H9 (cell line): ENCODE measurements around the gene FJX1. TPM values are rescaled to one million over a fixed set of nuclear protein-coding genes. Genes with fewer than 3 reads are reported as not detected.

Source experiments
- DNase-seq: peaks from one replicate; pipeline ENCODE4 v3.0.0-alpha.2; 2017
- H2AFZ ChIP-seq: one replicate; pipeline ENCODE4 v1.6.1; 2013; ENCODE audit warnings: mild to moderate bottlenecking, low read length, control low read depth, moderate library complexity
- H2AK5ac ChIP-seq: 2 replicates; pipeline ENCODE4 v1.6.1; 2013; ENCODE audit warnings: low read length, control low read depth, mixed read lengths; ENCODE audit not compliant: insufficient read length
- H2BK120ac ChIP-seq: one replicate; pipeline ENCODE4 v1.6.1; 2013; ENCODE audit warnings: low read depth, mild to moderate bottlenecking, low read length, control low read depth, inconsistent platforms; ENCODE audit not compliant: poor library complexity, severe bottlenecking
- H2BK12ac ChIP-seq: 2 replicates; pipeline ENCODE4 v1.6.1; 2013; ENCODE audit warnings: low read length, control low read depth, mixed read lengths, low read depth; ENCODE audit not compliant: insufficient read length
- H2BK15ac ChIP-seq: 2 replicates; pipeline ENCODE4 v1.6.1; 2013; ENCODE audit warnings: low read depth, low read length, control low read depth
- H2BK20ac ChIP-seq: one replicate; pipeline ENCODE4 v1.6.1; 2013; ENCODE audit warnings: low read depth, mild to moderate bottlenecking, low read length, control low read depth, inconsistent platforms; ENCODE audit not compliant: poor library complexity, severe bottlenecking
- H2BK5ac ChIP-seq: 2 replicates; pipeline ENCODE4 v1.6.1; 2013; ENCODE audit warnings: low read length, control low read depth, mixed read lengths; ENCODE audit not compliant: insufficient read length
- H3K14ac ChIP-seq: 2 replicates; pipeline ENCODE4 v1.6.1; 2013; ENCODE audit warnings: low read length, control low read depth; ENCODE audit not compliant: insufficient read depth
- H3K18ac ChIP-seq: 2 replicates; pipeline ENCODE4 v1.6.1; 2013; ENCODE audit warnings: low read depth, mild to moderate bottlenecking, mixed read lengths, low read length, control low read depth; ENCODE audit not compliant: insufficient read length
- H3K23ac ChIP-seq: 2 replicates; pipeline ENCODE4 v1.6.1; 2013; ENCODE audit warnings: low read length, control low read depth, mixed read lengths, low read depth; ENCODE audit not compliant: insufficient read length
- H3K23me2 ChIP-seq: 2 replicates; pipeline ENCODE4 v1.6.1; 2013; ENCODE audit warnings: low read depth, mild to moderate bottlenecking, mixed read lengths, low read length, control low read depth; ENCODE audit not compliant: insufficient read length, poor library complexity, severe bottlenecking
- H3K27ac ChIP-seq: 2 replicates; pipeline ENCODE4 v1.5.1; 2013; ENCODE audit warnings: low read length, control low read depth, mixed read lengths, low read depth; ENCODE audit not compliant: insufficient read length
- H3K27me3 ChIP-seq: 2 replicates; pipeline ENCODE4 v1.6.1; 2013; ENCODE audit warnings: low read length, control low read depth, inconsistent platforms; ENCODE audit not compliant: insufficient read depth
- H3K4ac ChIP-seq: 2 replicates; pipeline ENCODE4 v1.6.1; 2013; ENCODE audit warnings: low read depth, mild to moderate bottlenecking, control low read depth, inconsistent platforms, low read length, moderate library complexity
- H3K4me1 ChIP-seq: 2 replicates; pipeline ENCODE4 v1.6.1; 2013; ENCODE audit warnings: low read length, control low read depth, inconsistent platforms; ENCODE audit not compliant: insufficient read depth
- H3K4me2 ChIP-seq: 2 replicates; pipeline ENCODE4 v1.6.1; 2013; ENCODE audit warnings: low read length, control low read depth, mixed read lengths; ENCODE audit not compliant: insufficient read length, insufficient read depth
- H3K56ac ChIP-seq: 2 replicates; pipeline ENCODE4 v1.6.1; 2013; ENCODE audit warnings: low read depth, mild to moderate bottlenecking, mixed read lengths, low read length, control low read depth; ENCODE audit not compliant: insufficient read length
- H3K79me1 ChIP-seq: 2 replicates; pipeline ENCODE4 v1.6.1; 2013; ENCODE audit warnings: low read depth, mild to moderate bottlenecking, moderate library complexity, low read length, control low read depth, inconsistent platforms; ENCODE audit not compliant: insufficient read depth, poor library complexity, severe bottlenecking
- H3K79me2 ChIP-seq: 2 replicates; pipeline ENCODE4 v1.6.1; 2013; ENCODE audit warnings: low read length, control low read depth, inconsistent platforms; ENCODE audit not compliant: insufficient read depth
- H3K9ac ChIP-seq: 2 replicates; pipeline ENCODE4 v1.6.1; 2013; ENCODE audit warnings: low read length, control low read depth, mixed read lengths; ENCODE audit not compliant: insufficient read length; ENCODE audit errors: extremely low read depth
- H3K9me3 ChIP-seq: one replicate; pipeline ENCODE4 v1.6.1; 2013; ENCODE audit warnings: low read depth, low read length, inconsistent platforms; ENCODE audit not compliant: control insufficient read depth
- H3T11ph ChIP-seq: one replicate; pipeline ENCODE4 v1.6.1; 2013; ENCODE audit warnings: mild to moderate bottlenecking, low read length, control low read depth, inconsistent platforms
- H4K20me1 ChIP-seq: one replicate; pipeline ENCODE4 v1.6.1; 2013; ENCODE audit not compliant: control insufficient read depth, insufficient read length, insufficient read depth
- H4K5ac ChIP-seq: 2 replicates; pipeline ENCODE4 v1.6.1; 2013; ENCODE audit warnings: low read depth, mild to moderate bottlenecking, mixed read lengths, low read length, control low read depth; ENCODE audit not compliant: insufficient read length
- H4K8ac ChIP-seq: replicated peaks from 2 replicates; pipeline ENCODE4 v1.6.1; 2013; ENCODE audit warnings: low read length, control low read depth, mixed read lengths, low read depth; ENCODE audit not compliant: insufficient read length
- H4K91ac ChIP-seq: 2 replicates; pipeline ENCODE4 v1.6.1; 2013; ENCODE audit warnings: low read depth, mild to moderate bottlenecking, moderate library complexity, mixed read lengths, low read length, control low read depth; ENCODE audit not compliant: insufficient read length
- H3K27ac Mint-ChIP-seq, 3 experiments: 2 replicates in 2 of 3; 3 replicates in 1 of 3; pipeline ENCODE4 v1.8.0; 2020 to 2021; ENCODE audit warnings: mixed read lengths in 3 of 3, mild to moderate bottlenecking in 1 of 3, moderate library complexity in 1 of 3
- H3K27me3 Mint-ChIP-seq: 2 replicates; pipeline ENCODE4 v1.8.0; 2021; ENCODE audit warnings: low read depth, mild to moderate bottlenecking, moderate library complexity, mixed read lengths
- H3K36me3 Mint-ChIP-seq, 3 experiments: 2 replicates in 2 of 3; 3 replicates in 1 of 3; pipeline ENCODE4 v1.8.0; 2020 to 2021; ENCODE audit warnings: low read depth in 3 of 3, mixed read lengths in 3 of 3; ENCODE audit not compliant: insufficient read depth in 1 of 3
- H3K4me1 Mint-ChIP-seq, 2 experiments: 2 replicates each; pipeline ENCODE4 v1.8.0; 2020; ENCODE audit warnings: mixed read lengths in 2 of 2
- H3K4me3 Mint-ChIP-seq, 2 experiments: 2 replicates in 1 of 2; 3 replicates in 1 of 2; pipeline ENCODE4 v1.8.0; 2020 to 2021; ENCODE audit warnings: mild to moderate bottlenecking in 2 of 2, mixed read lengths in 2 of 2, moderate library complexity in 1 of 2
- H3K9me3 Mint-ChIP-seq, 2 experiments: 2 replicates in 1 of 2; 3 replicates in 1 of 2; pipeline ENCODE4 v1.8.0; 2020; ENCODE audit warnings: mild to moderate bottlenecking in 2 of 2, mixed read lengths in 2 of 2, moderate library complexity in 1 of 2
- CTCF ChIP-seq: fragments of 200-600 bp; sonication (generic); conservative IDR thresholded peaks from 3 replicates; pipeline ENCODE4 v1.8.0; 2021; ENCODE audit warnings: antibody characterized with exemption, mild to moderate bottlenecking
- WGBS: extraction: QIAGEN DNeasy Blood & Tissue Kit; methylation state at CpG from one replicate; pipeline ENCODE4 v1.1.7; 2013; ENCODE audit warnings: missing lambda C conversion rate, low lambda C conversion rate, mixed read lengths; ENCODE audit not compliant: insufficient read length; ENCODE audit errors: extremely low coverage; 5-methylcytosine and 5-hydroxymethylcytosine counted together
- total RNA-seq: library from RNA; stranded (reverse); gene quantifications from 2 replicates; pipeline ENCODE4 v1.2.1, GENCODE V29; 2021

FJX1 gene
- total RNA-seq, 1 experiment from 2014 or later: 11.5 TPM

- Histone ChIP-seq H4K91ac (no peak overlapping the region), H3K4me2 (no peak overlapping the region), H3K14ac (no peak overlapping the region), H3K79me2 (no peaks in the 10 kb centered on the region), H3K4me1 (peaks cover 3% of the 10 kb centered on the region; the same call in 1 of the 2 replicates), H2BK5ac (no peak overlapping the region), H4K20me1 (no peaks in the 10 kb centered on the region), H3K23me2 (no peaks in the 10 kb centered on the region), H3T11ph (no peak overlapping the region), H3K79me1 (no peaks in the 10 kb centered on the region), H2BK20ac (no peak overlapping the region), H3K23ac (no peak overlapping the region), H2BK12ac (no peak overlapping the region), H4K8ac (no peak overlapping the region), H2AK5ac (no peak overlapping the region), H3K9ac (no peak overlapping the region), H3K27me3 (no peaks in the 10 kb centered on the region), H4K5ac (no peak overlapping the region), H2AFZ (no peak overlapping the region), H3K18ac (no peak overlapping the region), H3K9me3 (no peaks in the 10 kb centered on the region), H3K27ac (no peak overlapping the region), H3K4ac (no peak overlapping the region), H3K56ac (no peak overlapping the region), H2BK15ac (no peak overlapping the region), H2BK120ac (no peak overlapping the region)
- no CpG with 5 or more reads among the region's 1 CpG for WGBS
- Mint-ChIP-seq H3K27ac (no peak overlapping the region), H3K36me3 (no peaks in the 10 kb centered on the region), H3K27me3 (peaks cover 8% of the 10 kb centered on the region), H3K9me3 (no peaks in the 10 kb centered on the region), H3K4me3 (no peak overlapping the region), H3K4me1 (peaks cover 4% of the 10 kb centered on the region in 2 experiments)
- DNase-seq: no peak
- TF ChIP-seq CTCF: no peak
Measured at GRCh38 chr11:35583126-35583525, 35.1 kb upstream of the FJX1 start.
